ENCODE data around the gene SLC22A12.
"Not testable (repeated sequence)": the region's sequence is repeated elsewhere in the genome, so short reads cannot be mapped to it uniquely, and the experiment has no call there.

Gene SLC22A12

GRCh38 chr11:64556721-64557250, 34.2 kb upstream of the SLC22A12 start:
- Histone ChIP-seq H3K9me3 (ENCODE audit: control insufficient read depth in 1 of 2, low read length in 2 of 2) (no peaks in the 10 kb centered on the region), H3K4me3 (ENCODE audit: low read depth in 1 of 2, low read length in 2 of 2) (no peak overlapping the region), H3K27ac (ENCODE audit: low read length) (no peak overlapping the region), H3K4me1 (ENCODE audit: control insufficient read depth in 1 of 2, insufficient read depth in 2 of 2, low read length in 2 of 2) (peaks cover 0 to 16% of the 10 kb centered on the region in 2 donors), H3K27me3 (ENCODE audit: low read depth, low read length) (no peaks in the 10 kb centered on the region), H3K36me3 (ENCODE audit: control insufficient read depth in 1 of 2, insufficient read depth in 2 of 2, low read length in 2 of 2) (no peaks in the 10 kb centered on the region)

GRCh38 chr11:64558065-64558745, 32.8 kb upstream of the SLC22A12 start:
- no peaks in the 10 kb centered on the region for H3K36me3 ChIP-seq (ENCODE audit: control insufficient read depth in 1 of 2, insufficient read depth in 2 of 2, low read length in 2 of 2)
- no peaks in the 10 kb centered on the region for H3K9me3 ChIP-seq (ENCODE audit: control insufficient read depth in 1 of 2, low read length in 2 of 2)
- no peaks in the 10 kb centered on the region for H3K27me3 ChIP-seq (ENCODE audit: low read depth, low read length)

GRCh38 chr11:64558869-64559268, 32.2 kb upstream of the SLC22A12 start:
- Histone ChIP-seq H3K36me3 (ENCODE audit: control insufficient read depth in 1 of 2, insufficient read depth in 2 of 2, low read length in 2 of 2) (no peaks in the 10 kb centered on the region), H3K27me3 (ENCODE audit: low read depth, low read length) (no peaks in the 10 kb centered on the region), H3K4me1 (ENCODE audit: control insufficient read depth in 1 of 2, insufficient read depth in 2 of 2, low read length in 2 of 2) (peaks cover 0 to 12% of the 10 kb centered on the region in 2 donors), H3K4me3 (ENCODE audit: low read depth in 1 of 2, low read length in 2 of 2) (no peak overlapping the region), H3K27ac (ENCODE audit: low read length) (no peak overlapping the region), H3K9me3 (ENCODE audit: control insufficient read depth in 1 of 2, low read length in 2 of 2) (no peaks in the 10 kb centered on the region)

More at GRCh38 chr11:64558065-64558745, 32.8 kb upstream of the SLC22A12 start:
- Histone ChIP-seq H3K4me1 (ENCODE audit: control insufficient read depth in 1 of 2, insufficient read depth in 2 of 2, low read length in 2 of 2) (peaks cover 0 to 16% of the 10 kb centered on the region in 2 donors), H3K4me3 (ENCODE audit: low read depth in 1 of 2, low read length in 2 of 2) (no peak overlapping the region), H3K27ac (ENCODE audit: low read length) (no peak overlapping the region)

GRCh38 chr11:64559351-64560138, 31.5 kb upstream of the SLC22A12 start:
- no peaks in the 10 kb centered on the region for H3K36me3 ChIP-seq (ENCODE audit: control insufficient read depth in 1 of 2, insufficient read depth in 2 of 2, low read length in 2 of 2)
- H3K4me3 ChIP-seq (ENCODE audit: low read depth in 1 of 2, low read length in 2 of 2), result no peak overlapping the region
- no peaks in the 10 kb centered on the region for H3K27me3 ChIP-seq (ENCODE audit: low read depth, low read length)
- no peaks in the 10 kb centered on the region for H3K9me3 ChIP-seq (ENCODE audit: control insufficient read depth in 1 of 2, low read length in 2 of 2)
- no peak overlapping the region for H3K27ac ChIP-seq (ENCODE audit: low read length)
- peaks cover 0 to 7% of the 10 kb centered on the region in 2 donors for H3K4me1 ChIP-seq (ENCODE audit: control insufficient read depth in 1 of 2, insufficient read depth in 2 of 2, low read length in 2 of 2)

GRCh38 chr11:64560139-64560771, 30.8 kb upstream of the SLC22A12 start:
- Histone ChIP-seq H3K27ac (ENCODE audit: low read length) (no peak overlapping the region), H3K27me3 (ENCODE audit: low read depth, low read length) (no peaks in the 10 kb centered on the region), H3K4me3 (ENCODE audit: low read depth in 1 of 2, low read length in 2 of 2) (no peak overlapping the region), H3K36me3 (ENCODE audit: control insufficient read depth in 1 of 2, insufficient read depth in 2 of 2, low read length in 2 of 2) (no peaks in the 10 kb centered on the region), H3K4me1 (ENCODE audit: control insufficient read depth in 1 of 2, insufficient read depth in 2 of 2, low read length in 2 of 2) (no peaks in the 10 kb centered on the region), H3K9me3 (ENCODE audit: control insufficient read depth in 1 of 2, low read length in 2 of 2) (no peaks in the 10 kb centered on the region)

GRCh38 chr11:64560941-64561340, 30.1 kb upstream of the SLC22A12 start:
- no peak overlapping the region for H3K27ac ChIP-seq (ENCODE audit: low read length)
- H3K4me1 ChIP-seq (ENCODE audit: control insufficient read depth in 1 of 2, insufficient read depth in 2 of 2, low read length in 2 of 2), result no peaks in the 10 kb centered on the region
- H3K36me3 ChIP-seq (ENCODE audit: control insufficient read depth in 1 of 2, insufficient read depth in 2 of 2, low read length in 2 of 2), result no peaks in the 10 kb centered on the region
- H3K4me3 ChIP-seq (ENCODE audit: low read depth in 1 of 2, low read length in 2 of 2), result no peak overlapping the region
- H3K9me3 ChIP-seq (ENCODE audit: control insufficient read depth in 1 of 2, low read length in 2 of 2), result no peaks in the 10 kb centered on the region
- H3K27me3 ChIP-seq (ENCODE audit: low read depth, low read length), result no peaks in the 10 kb centered on the region

GRCh38 chr11:64561429-64561828, 29.6 kb upstream of the SLC22A12 start:
- not testable (repeated sequence) for H3K4me1 ChIP-seq (ENCODE audit: control insufficient read depth in 1 of 2, insufficient read depth in 2 of 2, low read length in 2 of 2); H3K36me3 ChIP-seq (ENCODE audit: control insufficient read depth in 1 of 2, insufficient read depth in 2 of 2, low read length in 2 of 2); H3K27ac ChIP-seq (ENCODE audit: low read length); H3K27me3 ChIP-seq (ENCODE audit: low read depth, low read length); H3K9me3 ChIP-seq (ENCODE audit: control insufficient read depth in 1 of 2, low read length in 2 of 2); H3K4me3 ChIP-seq (ENCODE audit: low read depth in 1 of 2, low read length in 2 of 2)

- no peak overlapping the region for H3K4me3 ChIP-seq (ENCODE audit: low read depth in 1 of 2, low read length in 2 of 2)
- no peak overlapping the region for H3K27ac ChIP-seq (ENCODE audit: low read length)
- no peaks in the 10 kb centered on the region for H3K27me3 ChIP-seq (ENCODE audit: low read depth, low read length)
- no peaks in the 10 kb centered on the region for H3K36me3 ChIP-seq (ENCODE audit: control insufficient read depth in 1 of 2, insufficient read depth in 2 of 2, low read length in 2 of 2)
- H3K9me3 ChIP-seq (ENCODE audit: control insufficient read depth in 1 of 2, low read length in 2 of 2), result no peaks in the 10 kb centered on the region
- no peaks in the 10 kb centered on the region for H3K4me1 ChIP-seq (ENCODE audit: control insufficient read depth in 1 of 2, insufficient read depth in 2 of 2, low read length in 2 of 2)
These were observed 28.9 kb upstream of the SLC22A12 start for GRCh38 chr11:64561984-64562722.

GRCh38 chr11:64562723-64563351, 28.2 kb upstream of the SLC22A12 start:
- Histone ChIP-seq H3K4me3 (ENCODE audit: low read depth in 1 of 2, low read length in 2 of 2) (no peak overlapping the region), H3K4me1 (ENCODE audit: control insufficient read depth in 1 of 2, insufficient read depth in 2 of 2, low read length in 2 of 2) (no peaks in the 10 kb centered on the region), H3K27me3 (ENCODE audit: low read depth, low read length) (no peaks in the 10 kb centered on the region), H3K36me3 (ENCODE audit: control insufficient read depth in 1 of 2, insufficient read depth in 2 of 2, low read length in 2 of 2) (no peaks in the 10 kb centered on the region), H3K27ac (ENCODE audit: low read length) (no peak overlapping the region), H3K9me3 (ENCODE audit: control insufficient read depth in 1 of 2, low read length in 2 of 2) (no peaks in the 10 kb centered on the region)

GRCh38 chr11:64563966-64564365, 27.1 kb upstream of the SLC22A12 start:
- Histone ChIP-seq H3K27ac (ENCODE audit: low read length) (no peak overlapping the region), H3K4me3 (ENCODE audit: low read depth in 1 of 2, low read length in 2 of 2) (no peak overlapping the region), H3K27me3 (ENCODE audit: low read depth, low read length) (no peaks in the 10 kb centered on the region), H3K4me1 (ENCODE audit: control insufficient read depth in 1 of 2, insufficient read depth in 2 of 2, low read length in 2 of 2) (no peaks in the 10 kb centered on the region), H3K36me3 (ENCODE audit: control insufficient read depth in 1 of 2, insufficient read depth in 2 of 2, low read length in 2 of 2) (no peaks in the 10 kb centered on the region), H3K9me3 (ENCODE audit: control insufficient read depth in 1 of 2, low read length in 2 of 2) (no peaks in the 10 kb centered on the region)
